Activated CD4-positive, alpha-beta T cell treated with anti-CD3 and anti-CD28 coated beads, Interleukin-2, amount 50 U/mL, for 16 hours (primary cell): Measurements from ENCODE around the gene HBA1.
"Not testable (repeated sequence)": the region's sequence is repeated elsewhere in the genome, so short reads cannot be mapped to it uniquely, and the experiment has no call there.

Experiments used
- DNase-seq: peaks from one replicate; pipeline ENCODE4 v3.0.0-alpha.2; 2020

Gene HBA1

DNA sequence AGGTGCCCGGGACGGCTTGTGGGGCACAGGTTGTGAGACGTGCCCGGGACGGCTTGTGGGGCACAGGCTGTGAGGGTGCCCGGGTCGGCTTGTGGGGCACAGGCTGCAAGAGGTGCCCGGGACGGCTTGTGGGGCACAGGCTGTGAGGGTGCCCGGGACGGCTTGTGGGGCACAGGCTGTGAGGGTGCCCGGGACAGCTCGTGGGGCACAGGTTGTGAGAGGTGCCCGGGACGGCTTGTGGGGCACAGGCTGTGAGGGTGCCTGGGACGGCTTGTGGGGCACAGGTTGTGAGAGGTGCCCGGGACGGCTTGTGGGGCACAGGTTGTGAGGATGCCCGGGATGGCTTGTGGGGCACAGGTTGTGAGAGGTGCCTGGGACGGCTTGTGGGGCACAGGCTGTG, 16.2 kb upstream of the HBA1 start:
- DNase-seq: not testable (repeated sequence)

DNA sequence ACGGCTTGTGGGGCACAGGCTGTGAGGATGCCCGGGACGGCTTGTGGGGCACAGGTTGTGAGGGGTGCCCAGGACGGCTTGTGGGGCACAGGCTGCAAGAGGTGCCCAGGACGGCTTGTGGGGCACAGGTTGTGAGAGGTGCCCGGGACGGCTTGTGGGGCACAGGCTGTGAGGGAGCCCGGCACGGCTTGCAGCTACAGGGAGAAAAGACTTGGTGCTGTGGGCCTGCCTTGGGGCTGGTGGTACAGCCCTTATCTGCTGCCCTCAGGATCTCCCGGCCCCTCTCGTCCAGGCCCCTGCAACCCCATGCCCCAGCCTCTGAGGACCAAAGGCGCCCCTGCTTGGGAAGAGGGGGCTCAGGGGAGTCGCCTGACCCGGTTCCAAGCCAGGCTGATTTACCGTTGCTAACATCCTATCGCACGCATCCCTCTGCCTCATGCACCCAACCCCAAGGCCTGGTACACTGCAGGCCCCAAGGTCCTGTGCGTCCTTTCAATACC, 15.7 kb upstream of the HBA1 start:
- no peak for DNase-seq

DNA sequence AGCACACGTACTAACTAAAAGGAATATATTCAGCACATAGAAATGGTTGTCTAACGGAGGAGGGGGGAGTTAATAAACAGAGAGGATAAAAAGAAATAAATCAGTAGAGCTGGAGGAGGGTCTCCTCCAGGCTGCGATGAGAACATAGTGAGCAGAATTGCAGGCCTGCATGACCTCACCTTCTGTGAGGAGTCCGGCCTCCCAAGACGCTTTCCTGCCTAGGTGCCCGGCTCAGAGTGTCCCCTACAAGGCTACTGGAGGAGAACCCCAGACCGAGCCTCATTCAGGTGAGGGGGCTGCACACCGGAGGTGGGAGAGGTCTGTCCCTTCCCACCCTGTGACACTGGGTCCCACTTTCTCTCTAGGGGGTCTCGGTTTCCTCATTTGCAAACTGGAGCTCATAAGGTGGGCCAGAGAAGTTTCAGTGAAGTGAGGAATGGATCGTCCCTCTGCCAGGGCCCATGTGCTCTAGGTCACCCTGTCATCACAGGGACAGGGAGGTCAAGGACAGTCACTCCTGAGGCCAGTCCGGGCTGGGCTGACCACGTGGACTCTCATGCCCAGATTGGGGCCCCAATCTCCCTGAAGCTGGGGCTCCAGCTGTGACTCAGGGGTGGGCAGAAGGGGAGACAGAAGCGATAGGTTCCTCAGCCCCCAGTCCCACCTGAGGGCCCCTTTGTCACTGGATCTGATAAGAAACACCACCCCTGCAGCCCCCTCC, 14.0 kb upstream of the HBA1 start:
- DNase-seq: no peak

DNA sequence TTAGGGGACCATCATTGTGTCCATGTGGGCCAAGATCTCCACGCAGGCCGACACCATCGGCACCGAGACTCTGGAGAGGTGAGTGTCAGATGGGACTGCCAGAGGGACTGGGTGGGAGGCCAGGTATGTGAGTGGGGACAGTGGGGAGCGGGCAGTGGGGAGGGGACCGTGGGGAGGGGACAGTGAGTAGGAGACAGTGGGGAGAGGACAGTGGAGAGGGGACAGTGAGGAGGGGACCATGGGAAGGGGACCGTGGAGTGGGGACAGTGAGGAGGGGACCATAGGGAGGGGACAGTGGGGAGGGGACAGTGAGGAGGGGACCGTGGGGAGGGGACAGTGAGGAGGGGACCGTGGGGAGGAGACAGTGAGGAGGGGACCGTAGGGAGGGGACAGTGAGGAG, 13.3 kb upstream of the HBA1 start:
- not testable (repeated sequence) for DNase-seq

- DNase-seq: not testable (repeated sequence)
Observed at GRCh38 chr16:163696-164095, 12.8 kb upstream of the HBA1 start.

DNA sequence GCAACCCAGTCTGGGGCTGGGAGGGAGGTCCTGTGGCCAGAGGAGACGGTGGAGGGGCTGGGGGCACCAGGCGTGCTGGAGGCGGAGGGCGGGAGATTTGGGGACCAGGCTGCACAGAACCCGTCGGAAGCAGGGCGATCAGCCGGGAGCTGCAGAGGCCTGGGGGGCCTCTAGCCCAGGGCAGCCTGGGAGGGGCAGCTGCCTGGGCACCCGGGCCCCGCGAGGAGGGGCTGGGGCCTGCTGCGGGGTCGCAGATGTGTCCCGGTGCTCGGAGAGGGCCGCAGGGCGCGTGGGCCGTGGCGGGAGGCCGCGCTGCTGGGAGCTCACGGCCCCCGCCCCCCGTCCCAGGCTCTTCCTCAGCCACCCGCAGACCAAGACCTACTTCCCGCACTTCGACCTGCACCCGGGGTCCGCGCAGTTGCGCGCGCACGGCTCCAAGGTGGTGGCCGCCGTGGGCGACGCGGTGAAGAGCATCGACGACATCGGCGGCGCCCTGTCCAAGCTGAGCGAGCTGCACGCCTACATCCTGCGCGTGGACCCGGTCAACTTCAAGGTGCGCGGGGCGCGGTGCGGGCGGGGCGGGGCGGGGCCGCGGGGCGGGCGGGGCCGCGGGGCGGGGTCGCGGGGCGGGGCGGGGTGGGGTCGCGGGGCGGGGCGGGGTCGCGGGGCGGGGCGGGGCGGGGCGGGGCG, 12.2 kb upstream of the HBA1 start:
- not testable (repeated sequence) for DNase-seq

DNA sequence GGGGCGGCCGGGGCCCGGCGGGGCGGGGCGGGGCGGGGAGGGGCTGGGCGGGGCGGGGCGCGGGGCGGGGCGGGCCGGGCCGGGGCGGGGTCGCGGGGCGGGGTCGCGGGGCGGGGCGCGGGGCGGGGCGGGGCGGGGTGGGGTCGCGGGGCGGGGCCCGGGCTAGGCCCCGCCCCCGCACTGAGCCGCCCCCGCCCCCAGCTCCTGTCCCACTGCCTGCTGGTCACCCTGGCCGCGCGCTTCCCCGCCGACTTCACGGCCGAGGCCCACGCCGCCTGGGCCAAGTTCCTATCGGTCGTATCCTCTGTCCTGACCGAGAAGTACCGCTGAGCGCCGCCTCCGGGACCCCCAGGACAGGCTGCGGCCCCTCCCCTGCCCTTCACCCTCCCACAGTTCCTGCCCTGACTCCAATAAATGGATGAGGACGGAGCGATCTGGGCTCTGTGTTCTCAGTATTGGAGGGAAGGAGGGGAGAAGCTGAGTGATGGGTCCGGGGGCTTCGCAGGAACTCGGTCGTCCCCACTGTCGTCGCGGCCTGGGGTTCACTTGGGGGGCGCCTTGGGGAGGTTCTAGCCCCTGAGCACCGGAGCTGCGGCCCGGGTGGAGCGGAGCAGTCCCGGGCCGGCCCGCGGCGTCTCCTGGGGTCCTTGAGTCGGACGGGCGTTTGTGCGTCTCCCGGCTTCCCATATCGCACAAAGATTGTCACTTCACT, 11.5 kb upstream of the HBA1 start:
- DNase-seq: no peak

GRCh38 chr16:165539-166374, 10.7 kb upstream of the HBA1 start, which contains the start of gene HBM:
Gene HBM, plus strand, starts transcription at chr16:165978. Its CDS starts 20 bp downstream, at chr16:165998.
- no peak for DNase-seq

GRCh38 chr16:166375-167121, 9.9 kb upstream of the HBA1 start:
- DNase-seq: no peak

GRCh38 chr16:167122-167690, 9.3 kb upstream of the HBA1 start:
- DNase-seq: no peak

GRCh38 chr16:168424-168823, 8.1 kb upstream of the HBA1 start:
- no peak for DNase-seq

- no peak for DNase-seq
Observed at GRCh38 chr16:169014-169413, 7.5 kb upstream of the HBA1 start.

DNA sequence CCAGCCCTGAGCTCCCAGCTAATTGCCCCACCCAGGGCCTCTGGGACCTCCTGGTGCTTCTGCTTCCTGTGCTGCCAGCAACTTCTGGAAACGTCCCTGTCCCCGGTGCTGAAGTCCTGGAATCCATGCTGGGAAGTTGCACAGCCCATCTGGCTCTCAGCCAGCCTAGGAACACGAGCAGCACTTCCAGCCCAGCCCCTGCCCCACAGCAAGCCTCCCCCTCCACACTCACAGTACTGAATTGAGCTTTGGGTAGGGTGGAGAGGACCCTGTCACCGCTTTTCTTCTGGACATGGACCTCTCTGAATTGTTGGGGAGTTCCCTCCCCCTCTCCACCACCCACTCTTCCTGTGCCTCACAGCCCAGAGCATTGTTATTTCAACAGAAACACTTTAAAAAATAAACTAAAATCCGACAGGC, 6.4 kb upstream of the HBA1 start:
- not testable (repeated sequence) for DNase-seq

GRCh38 chr16:170788-171187, 5.7 kb upstream of the HBA1 start:
- no peak for DNase-seq

DNA sequence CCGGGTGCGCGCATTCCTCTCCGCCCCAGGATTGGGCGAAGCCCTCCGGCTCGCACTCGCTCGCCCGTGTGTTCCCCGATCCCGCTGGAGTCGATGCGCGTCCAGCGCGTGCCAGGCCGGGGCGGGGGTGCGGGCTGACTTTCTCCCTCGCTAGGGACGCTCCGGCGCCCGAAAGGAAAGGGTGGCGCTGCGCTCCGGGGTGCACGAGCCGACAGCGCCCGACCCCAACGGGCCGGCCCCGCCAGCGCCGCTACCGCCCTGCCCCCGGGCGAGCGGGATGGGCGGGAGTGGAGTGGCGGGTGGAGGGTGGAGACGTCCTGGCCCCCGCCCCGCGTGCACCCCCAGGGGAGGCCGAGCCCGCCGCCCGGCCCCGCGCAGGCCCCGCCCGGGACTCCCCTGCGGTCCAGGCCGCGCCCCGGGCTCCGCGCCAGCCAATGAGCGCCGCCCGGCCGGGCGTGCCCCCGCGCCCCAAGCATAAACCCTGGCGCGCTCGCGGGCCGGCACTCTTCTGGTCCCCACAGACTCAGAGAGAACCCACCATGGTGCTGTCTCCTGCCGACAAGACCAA, 4.0 kb upstream of the HBA1 start, which contains the start of gene HBA2:
Gene HBA2 (plus strand): TSS at position 503 of the 568 bp plus-strand sequence. CDS start 37 bp downstream, at position 540.
- DNase-seq: not testable (repeated sequence)

GRCh38 chr16:173211-173854, 3.1 kb upstream of the HBA1 start:
- not testable (repeated sequence) for DNase-seq

GRCh38 chr16:173928-174769, 2.3 kb upstream of the HBA1 start:
- DNase-seq: not testable (repeated sequence)

- DNase-seq: no peak
Observed at GRCh38 chr16:175011-175949, 1.2 kb upstream of the HBA1 start.
